CD14-positive monocyte (primary cell): ENCODE measurements around the gene FABP7. TPM values are rescaled to one million over a fixed set of nuclear protein-coding genes. Genes with fewer than 3 reads are reported as not detected.

Experiments used
- DNase-seq, 3 donors: peaks; one replicate each; pipeline ENCODE4 v3.0.0-alpha.2; 2011 to 2022
- H2AFZ ChIP-seq: 2 replicates; pipeline ENCODE4 v1.6.0; 2012; ENCODE audit warnings: mild to moderate bottlenecking, low read depth, low read length, inconsistent platforms; ENCODE audit not compliant: insufficient read depth, poor library complexity, severe bottlenecking
- H3K27ac ChIP-seq, 2 donors: 1 replicate in 1 of 2; 2 replicates in 1 of 2; pipeline ENCODE4 v1.5.1; 2012 to 2013; ENCODE audit warnings: low read length in 2 of 2, control low read depth in 1 of 2, inconsistent platforms in 1 of 2, low read depth in 1 of 2, mild to moderate bottlenecking in 1 of 2
- H3K27me3 ChIP-seq, 2 donors: one replicate each; pipeline versions ENCODE4 v1.6.0 to v1.6.1; 2011 to 2013; ENCODE audit warnings: low read length in 2 of 2; ENCODE audit not compliant: control insufficient read depth in 2 of 2, insufficient read depth in 2 of 2
- H3K36me3 ChIP-seq, 2 donors: replicated peaks in 1 of 2; 1 replicate in 1 of 2; 2 replicates in 1 of 2; pipeline versions ENCODE4 v1.5.1 to v1.6.1; 2012 to 2013; ENCODE audit warnings: low read length in 2 of 2, control low read depth in 1 of 2, inconsistent platforms in 1 of 2, mild to moderate bottlenecking in 1 of 2; ENCODE audit not compliant: insufficient read depth in 2 of 2, control insufficient read depth in 1 of 2
- H3K4me1 ChIP-seq, 2 donors: 1 replicate in 1 of 2; 2 replicates in 1 of 2; pipeline versions ENCODE4 v1.5.1 to v1.6.1; 2012 to 2013; ENCODE audit warnings: low read length in 2 of 2, control low read depth in 1 of 2, inconsistent platforms in 1 of 2, mild to moderate bottlenecking in 1 of 2, moderate library complexity in 1 of 2; ENCODE audit not compliant: insufficient read depth in 2 of 2, control insufficient read depth in 1 of 2
- H3K4me2 ChIP-seq: replicated peaks from 2 replicates; pipeline ENCODE3; 2012; ENCODE audit warnings: low read length, moderate library complexity, mild to moderate bottlenecking; ENCODE audit not compliant: poor library complexity, severe bottlenecking; ENCODE audit errors: extremely low read depth
- H3K4me3 ChIP-seq, 3 experiments: fragments of 200-600 bp in 1 of 3; sonication (generic) in 1 of 3; replicated peaks in 1 of 3; 1 replicate in 2 of 3; 2 replicates in 1 of 3; pipeline ENCODE4 v1.5.1; 2011 to 2013; ENCODE audit warnings: low read length in 3 of 3, mild to moderate bottlenecking in 3 of 3, control low read depth in 2 of 3, low read depth in 2 of 3, inconsistent platforms in 1 of 3, moderate library complexity in 1 of 3
- H3K79me2 ChIP-seq: 2 replicates; pipeline ENCODE4 v1.6.0; 2012; ENCODE audit warnings: mild to moderate bottlenecking, control low read depth, inconsistent platforms, low read length, moderate library complexity; ENCODE audit not compliant: insufficient read depth
- H3K9ac ChIP-seq: 2 replicates; pipeline ENCODE4 v1.6.0; 2017; ENCODE audit warnings: low read length, mild to moderate bottlenecking; ENCODE audit not compliant: insufficient read depth, poor library complexity, severe bottlenecking
- H3K9me3 ChIP-seq, 2 donors: replicated peaks in 1 of 2; 1 replicate in 1 of 2; 2 replicates in 1 of 2; pipeline versions ENCODE4 v1.5.1 to v1.6.1; 2012 to 2013; ENCODE audit warnings: low read length in 2 of 2, control low read depth in 1 of 2; ENCODE audit not compliant: control insufficient read depth in 1 of 2, insufficient read depth in 1 of 2
- H4K20me1 ChIP-seq: 2 replicates; pipeline ENCODE4 v1.6.0; 2012; ENCODE audit warnings: mild to moderate bottlenecking, low read length, control low read depth, moderate library complexity; ENCODE audit not compliant: insufficient read depth
- H3K27ac Mint-ChIP-seq, 7 donors: one replicate each; pipeline ENCODE4 v1.8.0; 2020; ENCODE audit warnings: mild to moderate bottlenecking in 7 of 7, mixed read lengths in 7 of 7, moderate library complexity in 6 of 7, inconsistent platforms in 2 of 7
- H3K27me3 Mint-ChIP-seq, 3 donors: one replicate each; pipeline ENCODE4 v1.8.0; 2021 to 2022; ENCODE audit warnings: low read depth in 3 of 3, mild to moderate bottlenecking in 3 of 3, mixed read lengths in 3 of 3, moderate library complexity in 3 of 3, inconsistent platforms in 1 of 3
- H3K36me3 Mint-ChIP-seq, 2 donors: one replicate each; pipeline ENCODE4 v1.8.0; 2020; ENCODE audit warnings: mixed read lengths in 2 of 2, inconsistent platforms in 1 of 2, mild to moderate bottlenecking in 1 of 2
- H3K4me1 Mint-ChIP-seq: one replicate; pipeline ENCODE4 v1.8.0; 2020; ENCODE audit warnings: mild to moderate bottlenecking, mixed read lengths
- H3K4me3 Mint-ChIP-seq, 2 donors: one replicate each; pipeline ENCODE4 v1.8.0; 2020; ENCODE audit warnings: mild to moderate bottlenecking in 2 of 2, mixed read lengths in 2 of 2, moderate library complexity in 1 of 2
- H3K9me3 Mint-ChIP-seq, 7 donors: one replicate each; pipeline ENCODE4 v1.8.0; 2020 to 2022; ENCODE audit warnings: mixed read lengths in 7 of 7, mild to moderate bottlenecking in 6 of 7, moderate library complexity in 6 of 7, inconsistent platforms in 2 of 7
- WGBS: methylation state at CpG from one replicate; pipeline ENCODE4 v1.1.5; 2013; ENCODE audit warnings: missing lambda C conversion rate; ENCODE audit not compliant: insufficient coverage; 5-methylcytosine and 5-hydroxymethylcytosine counted together
- intact Hi-C, 2 donors: fragments of 100-400 bp; cut with micrococcal nuclease; formaldehyde crosslinking; loops; one replicate each; pipeline versions ENCODE4 v1.15.0 to v1.15.1; 2023
- polyA plus RNA-seq, 3 donors: library from polyadenylated mRNA; depleted of rRNA in 1 of 3; unstranded in 2 of 3; stranded (reverse) in 1 of 3; fragments of 300-500 nt in 2 of 3; fragments of >200 nt in 1 of 3; fragmentation: Illumina TruSeq in 2 of 3; gene quantifications; 1 replicate in 2 of 3; 2 replicates in 1 of 3; pipeline ENCODE4 v1.2.3, GENCODE V29; 2012 to 2021
- TF ChIP-seq, protein P1 (sequence below): fragments of 200-600 bp; IDR thresholded peaks from one replicate; pipeline ENCODE4 v1.8.0; 2022; ENCODE audit warnings: antibody characterized with exemption, mild to moderate bottlenecking

The FABP7 gene
- polyA plus RNA-seq, 3 donors = not detected

- WGBS = no CpG with 5 or more reads among the region's 4 CpGs
- Histone ChIP-seq H2AFZ (no peak overlapping the region), H3K9me3 (peaks cover 0 to 7% of the 10 kb centered on the region in 2 donors), H3K4me2 (no peak overlapping the region), H3K36me3 (no peaks in the 10 kb centered on the region), H3K4me3 (no peak overlapping the region), H4K20me1 (no peaks in the 10 kb centered on the region), H3K4me1 (peaks cover 59 to 65% of the 10 kb centered on the region in 2 donors), H3K27me3 (no peaks in the 10 kb centered on the region), H3K79me2 (no peaks in the 10 kb centered on the region), H3K9ac (no peak overlapping the region), H3K27ac (peak overlapping the region in 1 of 2 donors; percentile 11)
- Mint-ChIP-seq H3K36me3 (peaks cover 2 to 9% of the 10 kb centered on the region in 2 donors), H3K9me3 (peaks cover 5 to 12% (median 11%) of the 10 kb centered on the region in 7 donors), H3K27ac (no peak overlapping the region), H3K27me3 (peaks cover 0 to 2% (median 0%) of the 10 kb centered on the region in 3 donors), H3K4me3 (no peak overlapping the region), H3K4me1 (peaks cover 66% of the 10 kb centered on the region)
- TF ChIP-seq, protein P1, sequence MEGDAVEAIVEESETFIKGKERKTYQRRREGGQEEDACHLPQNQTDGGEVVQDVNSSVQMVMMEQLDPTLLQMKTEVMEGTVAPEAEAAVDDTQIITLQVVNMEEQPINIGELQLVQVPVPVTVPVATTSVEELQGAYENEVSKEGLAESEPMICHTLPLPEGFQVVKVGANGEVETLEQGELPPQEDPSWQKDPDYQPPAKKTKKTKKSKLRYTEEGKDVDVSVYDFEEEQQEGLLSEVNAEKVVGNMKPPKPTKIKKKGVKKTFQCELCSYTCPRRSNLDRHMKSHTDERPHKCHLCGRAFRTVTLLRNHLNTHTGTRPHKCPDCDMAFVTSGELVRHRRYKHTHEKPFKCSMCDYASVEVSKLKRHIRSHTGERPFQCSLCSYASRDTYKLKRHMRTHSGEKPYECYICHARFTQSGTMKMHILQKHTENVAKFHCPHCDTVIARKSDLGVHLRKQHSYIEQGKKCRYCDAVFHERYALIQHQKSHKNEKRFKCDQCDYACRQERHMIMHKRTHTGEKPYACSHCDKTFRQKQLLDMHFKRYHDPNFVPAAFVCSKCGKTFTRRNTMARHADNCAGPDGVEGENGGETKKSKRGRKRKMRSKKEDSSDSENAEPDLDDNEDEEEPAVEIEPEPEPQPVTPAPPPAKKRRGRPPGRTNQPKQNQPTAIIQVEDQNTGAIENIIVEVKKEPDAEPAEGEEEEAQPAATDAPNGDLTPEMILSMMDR = no peak
- DNase-seq = no peak
- intact Hi-C loops = loop anchor here in 1 of 2 donors (5.0 kb wide), 1 partner anchor 38 kb away; the partner anchor contains the start of gene SMPDL3A
Observed at GRCh38 chr6:122749451-122750050, 30.0 kb upstream of the FABP7 start.

- H3K27me3 Mint-ChIP-seq = peaks cover 0 to 2% (median 0%) of the 10 kb centered on the region in 3 donors
- peaks cover 5 to 16% (median 12%) of the 10 kb centered on the region in 7 donors for H3K9me3 Mint-ChIP-seq
- no peak overlapping the region for H3K4me2 ChIP-seq
Observed at GRCh38 chr6:122751326-122751725, 28.2 kb upstream of the FABP7 start.

More at GRCh38 chr6:122751326-122751725, 28.2 kb upstream of the FABP7 start:
- Histone ChIP-seq H3K9ac (no peak overlapping the region), H3K9me3 (peaks cover 0 to 7% of the 10 kb centered on the region in 2 donors), H2AFZ (peak overlapping the region; percentile 47), H3K27ac (peak overlapping the region in 1 of 2 donors; percentile 73), H3K4me1 (peaks cover 63 to 70% of the 10 kb centered on the region in 2 donors), H4K20me1 (no peaks in the 10 kb centered on the region), H3K27me3 (no peaks in the 10 kb centered on the region), H3K36me3 (no peaks in the 10 kb centered on the region), H3K4me3 (no peak overlapping the region), H3K79me2 (no peaks in the 10 kb centered on the region)
- 31% methylated on average over 2 of the region's 3 CpGs for WGBS
- H3K36me3 Mint-ChIP-seq = peaks cover 2 to 9% of the 10 kb centered on the region in 2 donors
- intact Hi-C loops = loop anchor here in 1 of 2 donors (5.0 kb wide), 1 partner anchor 36 kb away; the partner anchor contains the start of gene SMPDL3A
- TF ChIP-seq, protein P1 = no peak
- H3K27ac Mint-ChIP-seq = peak overlapping the region; percentile 61 to 90 (median 79)
- no peak overlapping the region for H3K4me3 Mint-ChIP-seq
- peaks cover 68% of the 10 kb centered on the region for H3K4me1 Mint-ChIP-seq
- DNase-seq = no peak
